ENCODE results near the gene GFOD2. TPM values are rescaled to one million over a fixed set of nuclear protein-coding genes. Genes with fewer than 3 reads are reported as not detected.

GFOD2 gene
- total RNA-seq, 1 donor from 2014 or later, result 20.3 TPM

- Mint-ChIP-seq H3K9me3 (no peaks in the 10 kb centered on the region), H3K4me3 (no peak overlapping the region), H3K4me1 (ENCODE audit: low read depth) (peaks cover 5% of the 10 kb centered on the region), H3K27me3 (ENCODE audit: insufficient read depth) (no peaks in the 10 kb centered on the region), H3K36me3 (ENCODE audit: low read depth) (peaks cover 7% of the 10 kb centered on the region), H3K27ac (no peak overlapping the region)
- intact Hi-C loops (cut with micrococcal nuclease), result no loop called here
- DNase-seq (ENCODE audit: low spot score), result no peak
Measured at GRCh38 chr16:67750466-67750865, 31.4 kb upstream of the GFOD2 start.

- no peak overlapping the region for H3K4me3 Mint-ChIP-seq
- H3K27ac Mint-ChIP-seq, result no peak overlapping the region
- no peak for DNase-seq (ENCODE audit: low spot score)
- H3K9me3 Mint-ChIP-seq, result no peaks in the 10 kb centered on the region
- H3K4me1 Mint-ChIP-seq (ENCODE audit: low read depth), result peaks cover 5% of the 10 kb centered on the region
- H3K36me3 Mint-ChIP-seq (ENCODE audit: low read depth), result peaks cover 7% of the 10 kb centered on the region
- H3K27me3 Mint-ChIP-seq (ENCODE audit: insufficient read depth), result no peaks in the 10 kb centered on the region
- intact Hi-C loops (cut with micrococcal nuclease), result no loop called here
Measured at GRCh38 chr16:67749436-67750078, 30.4 kb upstream of the GFOD2 start.

DNA sequence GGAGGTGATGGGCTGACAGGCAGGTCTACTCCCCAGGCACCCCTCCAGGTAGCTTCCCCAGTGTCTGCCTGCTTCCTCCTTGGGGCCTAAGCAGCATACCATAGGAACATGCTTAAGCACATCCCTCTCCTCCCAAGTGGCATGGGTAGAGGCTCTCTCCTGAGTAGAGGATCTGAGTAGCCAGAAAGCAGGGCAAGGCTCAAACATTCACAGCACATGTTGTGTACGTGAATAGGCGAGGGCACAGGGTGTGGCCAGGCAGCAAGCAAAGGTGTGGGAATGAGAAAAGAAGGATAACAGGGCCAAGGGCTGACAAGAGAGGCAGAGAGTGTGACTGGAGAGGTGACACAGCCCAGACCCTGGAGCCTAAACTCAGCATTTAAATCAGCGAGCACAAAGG is 29.7 kb upstream of the GFOD2 start:
- Mint-ChIP-seq H3K27ac (peak overlapping the region; percentile 5), H3K27me3 (ENCODE audit: insufficient read depth) (no peaks in the 10 kb centered on the region), H3K4me3 (no peak overlapping the region), H3K9me3 (no peaks in the 10 kb centered on the region), H3K36me3 (ENCODE audit: low read depth) (peaks cover 7% of the 10 kb centered on the region), H3K4me1 (ENCODE audit: low read depth) (peaks cover 5% of the 10 kb centered on the region)
- DNase-seq (ENCODE audit: low spot score), result no peak
- intact Hi-C loops (cut with micrococcal nuclease), result no loop called here

DNA sequence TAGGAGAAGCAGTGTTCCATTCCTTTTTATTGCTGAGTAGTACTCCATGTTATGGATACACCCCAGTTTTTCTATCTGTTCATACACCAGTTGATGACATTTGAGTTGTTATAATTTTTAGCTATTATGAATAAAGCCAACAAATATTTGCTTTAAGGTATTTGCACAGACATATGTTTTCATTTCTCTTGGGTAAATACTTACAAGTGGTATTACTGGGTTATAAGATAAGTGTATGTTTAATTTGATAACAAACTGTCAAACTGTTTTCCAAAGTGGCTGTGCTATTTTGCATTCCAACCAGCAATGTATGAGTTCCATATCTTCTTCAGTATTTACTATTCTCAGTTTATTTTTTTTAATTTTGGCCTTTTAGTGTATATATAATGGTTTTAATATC is 27.7 kb upstream of the GFOD2 start:
- no peak overlapping the region for H3K4me3 Mint-ChIP-seq
- H3K36me3 Mint-ChIP-seq (ENCODE audit: low read depth), result peaks cover 5% of the 10 kb centered on the region
- intact Hi-C loops (cut with micrococcal nuclease), result no loop called here
- no peaks in the 10 kb centered on the region for H3K27me3 Mint-ChIP-seq (ENCODE audit: insufficient read depth)
- DNase-seq (ENCODE audit: low spot score), result no peak
- no peak overlapping the region for H3K27ac Mint-ChIP-seq
- H3K9me3 Mint-ChIP-seq, result no peaks in the 10 kb centered on the region
- peaks cover 5% of the 10 kb centered on the region for H3K4me1 Mint-ChIP-seq (ENCODE audit: low read depth)

GRCh38 chr16:67741118-67741517 is 22.0 kb upstream of the GFOD2 start:
- no peak overlapping the region for H3K27ac Mint-ChIP-seq
- intact Hi-C loops (cut with micrococcal nuclease), result no loop called here
- H3K36me3 Mint-ChIP-seq (ENCODE audit: low read depth), result peaks cover 12% of the 10 kb centered on the region
- H3K27me3 Mint-ChIP-seq (ENCODE audit: insufficient read depth), result no peaks in the 10 kb centered on the region
- no peaks in the 10 kb centered on the region for H3K4me1 Mint-ChIP-seq (ENCODE audit: low read depth)
- no peak for DNase-seq (ENCODE audit: low spot score)
- H3K4me3 Mint-ChIP-seq, result no peak overlapping the region
- H3K9me3 Mint-ChIP-seq, result no peaks in the 10 kb centered on the region

- H3K9me3 Mint-ChIP-seq, result no peaks in the 10 kb centered on the region
- no peaks in the 10 kb centered on the region for H3K27me3 Mint-ChIP-seq (ENCODE audit: insufficient read depth)
- no peaks in the 10 kb centered on the region for H3K4me1 Mint-ChIP-seq (ENCODE audit: low read depth)
- peaks cover 13% of the 10 kb centered on the region for H3K36me3 Mint-ChIP-seq (ENCODE audit: low read depth)
- H3K4me3 Mint-ChIP-seq, result no peak overlapping the region
- H3K27ac Mint-ChIP-seq, result no peak overlapping the region
- DNase-seq (ENCODE audit: low spot score), result no peak
- intact Hi-C loops (cut with micrococcal nuclease), result no loop called here
Measured at GRCh38 chr16:67740391-67740790, 21.3 kb upstream of the GFOD2 start.

GRCh38 chr16:67736858-67737257 is 17.7 kb upstream of the GFOD2 start:
- Mint-ChIP-seq H3K36me3 (ENCODE audit: low read depth) (peaks cover 9% of the 10 kb centered on the region), H3K4me1 (ENCODE audit: low read depth) (no peaks in the 10 kb centered on the region), H3K9me3 (no peaks in the 10 kb centered on the region), H3K4me3 (no peak overlapping the region), H3K27ac (no peak overlapping the region), H3K27me3 (ENCODE audit: insufficient read depth) (no peaks in the 10 kb centered on the region)
- no peak for DNase-seq (ENCODE audit: low spot score)
- intact Hi-C loops (cut with micrococcal nuclease), result no loop called here

GRCh38 chr16:67734731-67735201 is 15.7 kb upstream of the GFOD2 start:
- no peak for DNase-seq (ENCODE audit: low spot score)
- Mint-ChIP-seq H3K27me3 (ENCODE audit: insufficient read depth) (no peaks in the 10 kb centered on the region), H3K27ac (no peak overlapping the region), H3K4me3 (no peak overlapping the region), H3K9me3 (no peaks in the 10 kb centered on the region), H3K4me1 (ENCODE audit: low read depth) (no peaks in the 10 kb centered on the region), H3K36me3 (ENCODE audit: low read depth) (peaks cover 12% of the 10 kb centered on the region)
- intact Hi-C loops (cut with micrococcal nuclease), result no loop called here

DNA sequence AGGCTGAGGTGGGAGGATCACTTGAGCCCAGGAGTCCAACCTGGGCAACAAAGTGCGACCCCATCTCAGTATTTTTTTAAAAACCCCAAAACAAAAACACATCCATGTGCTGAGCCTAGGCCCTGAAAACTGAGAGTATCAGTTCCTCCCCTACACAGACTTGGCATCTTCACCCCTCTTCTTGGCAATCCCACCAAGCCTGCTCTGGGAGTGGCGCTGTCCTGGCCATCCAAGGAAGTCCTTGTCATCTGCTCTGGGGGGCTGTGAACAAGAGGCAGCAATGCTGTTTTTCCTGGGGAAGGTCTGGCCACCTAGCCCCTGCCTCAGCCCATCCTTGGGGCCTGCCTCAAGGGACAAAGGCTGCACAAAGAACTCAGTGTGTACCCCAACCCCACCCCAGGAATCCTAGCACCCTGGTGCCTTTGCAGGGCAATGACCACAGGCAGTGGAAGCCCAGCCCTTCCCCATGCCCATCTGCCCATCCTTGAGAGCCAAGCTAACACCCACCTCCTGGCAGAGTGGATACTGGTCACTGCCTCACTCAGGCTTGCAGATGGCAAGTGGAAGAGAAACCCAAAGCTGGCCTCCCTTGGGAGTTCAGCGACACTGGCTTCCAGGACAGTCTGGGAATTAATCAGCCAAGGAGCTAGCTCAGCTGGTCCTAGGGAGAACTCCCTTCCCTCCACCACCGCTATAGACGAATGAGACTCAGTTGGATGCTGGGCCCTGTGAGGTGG is 14.8 kb upstream of the GFOD2 start:
- Mint-ChIP-seq H3K9me3 (no peaks in the 10 kb centered on the region), H3K27ac (no peak overlapping the region), H3K4me1 (ENCODE audit: low read depth) (no peaks in the 10 kb centered on the region), H3K27me3 (ENCODE audit: insufficient read depth) (no peaks in the 10 kb centered on the region), H3K4me3 (no peak overlapping the region), H3K36me3 (ENCODE audit: low read depth) (peaks cover 17% of the 10 kb centered on the region)
- intact Hi-C loops (cut with micrococcal nuclease), result no loop called here
- no peak for DNase-seq (ENCODE audit: low spot score)

- Mint-ChIP-seq H3K4me1 (ENCODE audit: low read depth) (no peaks in the 10 kb centered on the region), H3K36me3 (ENCODE audit: low read depth) (peaks cover 21% of the 10 kb centered on the region), H3K27ac (no peak overlapping the region), H3K27me3 (ENCODE audit: insufficient read depth) (no peaks in the 10 kb centered on the region), H3K9me3 (no peaks in the 10 kb centered on the region), H3K4me3 (no peak overlapping the region)
- no peak for DNase-seq (ENCODE audit: low spot score)
- intact Hi-C loops (cut with micrococcal nuclease), result no loop called here
Measured at GRCh38 chr16:67731753-67732095, 12.6 kb upstream of the GFOD2 start.

DNA sequence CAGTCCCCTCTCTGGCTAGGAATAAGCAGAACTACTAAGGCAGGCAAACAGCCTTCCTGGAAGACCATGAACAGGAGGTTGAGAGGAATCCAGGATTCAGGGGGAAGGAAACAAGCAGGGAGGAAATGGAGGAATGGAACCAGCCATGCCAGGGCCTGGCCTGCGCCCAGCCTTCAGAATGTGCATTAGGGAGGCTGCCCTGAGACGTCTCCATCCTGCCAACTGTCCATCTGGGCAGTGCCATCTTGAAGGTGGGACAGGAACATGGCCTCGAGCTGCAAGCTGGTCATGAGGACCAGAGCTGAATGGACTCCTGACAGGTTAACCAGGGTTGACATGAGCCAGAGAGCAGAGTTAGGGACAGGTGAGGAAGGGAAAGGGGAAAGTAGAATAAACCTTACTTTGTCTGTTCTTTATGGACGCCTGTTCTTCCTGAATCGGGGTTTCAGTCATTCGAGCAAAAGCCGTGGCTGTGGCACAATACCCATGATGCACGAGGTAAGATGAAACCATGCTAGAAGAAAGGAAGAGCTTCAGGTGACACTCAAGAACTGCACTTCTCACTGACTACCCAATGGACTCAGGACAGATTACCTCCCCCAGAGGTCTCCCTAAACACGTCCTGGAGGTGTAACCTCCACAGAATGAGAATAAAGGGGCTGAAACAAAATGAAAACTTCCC is 12.1 kb upstream of the GFOD2 start:
- H3K4me3 Mint-ChIP-seq, result no peak overlapping the region
- H3K27me3 Mint-ChIP-seq (ENCODE audit: insufficient read depth), result no peaks in the 10 kb centered on the region
- peaks cover 21% of the 10 kb centered on the region for H3K36me3 Mint-ChIP-seq (ENCODE audit: low read depth)
- no peaks in the 10 kb centered on the region for H3K4me1 Mint-ChIP-seq (ENCODE audit: low read depth)
- DNase-seq (ENCODE audit: low spot score), result no peak
- no peak overlapping the region for H3K27ac Mint-ChIP-seq
- no peaks in the 10 kb centered on the region for H3K9me3 Mint-ChIP-seq
- intact Hi-C loops (cut with micrococcal nuclease), result no loop called here

GRCh38 chr16:67730326-67730725 is 11.2 kb upstream of the GFOD2 start:
- H3K4me1 Mint-ChIP-seq (ENCODE audit: low read depth), result no peaks in the 10 kb centered on the region
- peaks cover 20% of the 10 kb centered on the region for H3K36me3 Mint-ChIP-seq (ENCODE audit: low read depth)
- DNase-seq (ENCODE audit: low spot score), result no peak
- no peak overlapping the region for H3K4me3 Mint-ChIP-seq
- no peaks in the 10 kb centered on the region for H3K27me3 Mint-ChIP-seq (ENCODE audit: insufficient read depth)
- no peaks in the 10 kb centered on the region for H3K9me3 Mint-ChIP-seq
- intact Hi-C loops (cut with micrococcal nuclease), result no loop called here
- H3K27ac Mint-ChIP-seq, result no peak overlapping the region

- Mint-ChIP-seq H3K27me3 (ENCODE audit: insufficient read depth) (no peaks in the 10 kb centered on the region), H3K9me3 (no peaks in the 10 kb centered on the region), H3K27ac (no peak overlapping the region), H3K36me3 (ENCODE audit: low read depth) (peaks cover 25% of the 10 kb centered on the region), H3K4me1 (ENCODE audit: low read depth) (no peaks in the 10 kb centered on the region), H3K4me3 (no peak overlapping the region)
- intact Hi-C loops (cut with micrococcal nuclease), result no loop called here
- DNase-seq (ENCODE audit: low spot score), result no peak
Measured at GRCh38 chr16:67729636-67730248, 10.6 kb upstream of the GFOD2 start.

Data from activated T-helper 1 cell treated with anti-CD3 and anti-CD28 coated beads, Interleukin-12 subunit alpha, Interleukin-12 subunit beta, Interleukin-2, Interleukin-4 antibody, amounts not matched to agents 30 ng/mL and 10 ng/mL and 1 ng/mL, durations not matched to agents 14 hours and 24 hours and 36 hours (primary cell).